ENCODE measurements around the gene TRAP1.

GRCh38 chr16:3766177-3766576 lies 48.9 kb upstream of the TRAP1 start:
- TF ChIP-seq CTCF (IDR thresholded peaks at IDR 0.05) (no peak), EP300 (IDR thresholded peaks at IDR 0.05; ENCODE audit: low read depth) (no peak), POLR2A (IDR thresholded peaks at IDR 0.05) (no peak)

Measured in transverse colon (tissue), 3 donors.